Measurements from ENCODE around the gene SFT2D2. TPM values are rescaled to one million over a fixed set of nuclear protein-coding genes. Genes with fewer than 3 reads are reported as not detected.

Gene SFT2D2
- total RNA-seq, 1 experiment from 2014 or later, result 32.1 TPM

- Histone ChIP-seq H3K4ac (ENCODE audit: low read depth, low read length) (no peak overlapping the region), H2BK12ac (ENCODE audit: insufficient read length, low read depth, low read length) (no peak overlapping the region), H2BK20ac (ENCODE audit: low read depth, low read length, poor library complexity, severe bottlenecking) (no peak overlapping the region), H3K4me2 (ENCODE audit: insufficient read depth, insufficient read length, low read length) (no peak overlapping the region), H2AFZ (ENCODE audit: low read length) (no peak overlapping the region), H3K18ac (ENCODE audit: insufficient read length, low read depth, low read length) (no peak overlapping the region), H2BK120ac (ENCODE audit: low read depth, low read length, poor library complexity, severe bottlenecking) (no peak overlapping the region), H4K20me1 (ENCODE audit: control insufficient read depth, insufficient read depth, insufficient read length) (no peaks in the 10 kb centered on the region), H3K27me3 (ENCODE audit: insufficient read depth, low read length) (peaks cover 2% of the 10 kb centered on the region; the same call in 1 of the 2 replicates), H3K23ac (ENCODE audit: insufficient read length, low read depth, low read length) (no peak overlapping the region), H4K91ac (ENCODE audit: insufficient read length, low read depth, low read length) (no peak overlapping the region), H3K56ac (ENCODE audit: insufficient read length, low read depth, low read length) (no peak overlapping the region), H3T11ph (ENCODE audit: low read length) (no peak overlapping the region), H3K9me3 (ENCODE audit: control insufficient read depth, low read depth, low read length) (no peaks in the 10 kb centered on the region), H3K14ac (ENCODE audit: insufficient read depth, low read length) (no peak overlapping the region), H2BK15ac (ENCODE audit: low read depth, low read length) (no peak overlapping the region), H3K9ac (ENCODE audit: extremely low read depth, insufficient read length, low read length) (no peak overlapping the region), H3K4me1 (ENCODE audit: insufficient read depth, low read length) (no peaks in the 10 kb centered on the region), H4K5ac (ENCODE audit: insufficient read length, low read depth, low read length) (no peak overlapping the region), H3K79me2 (ENCODE audit: insufficient read depth, low read length) (no peaks in the 10 kb centered on the region), H3K27ac (ENCODE audit: insufficient read length, low read depth, low read length) (no peak overlapping the region), H3K23me2 (ENCODE audit: insufficient read length, low read depth, low read length, poor library complexity, severe bottlenecking) (peaks cover 8% of the 10 kb centered on the region), H2AK5ac (ENCODE audit: insufficient read length, low read length) (no peak overlapping the region), H4K8ac (replicated peaks; ENCODE audit: insufficient read length, low read depth, low read length) (no peak overlapping the region), H3K79me1 (ENCODE audit: insufficient read depth, low read depth, low read length, poor library complexity, severe bottlenecking) (no peaks in the 10 kb centered on the region), H2BK5ac (ENCODE audit: insufficient read length, low read length) (no peak overlapping the region)
- Mint-ChIP-seq H3K9me3 (peaks cover 5 to 6% of the 10 kb centered on the region in 2 experiments), H3K27me3 (ENCODE audit: low read depth) (peaks cover 16% of the 10 kb centered on the region), H3K4me3 (no peak overlapping the region), H3K4me1 (peaks cover 25 to 33% of the 10 kb centered on the region in 2 experiments), H3K36me3 (ENCODE audit: insufficient read depth in 1 of 3, low read depth in 3 of 3) (peaks cover 4 to 7% (median 4%) of the 10 kb centered on the region in 3 experiments; a peak in 5 of 7 replicates), H3K27ac (no peak overlapping the region)
- DNase-seq, result no peak
- no peak for TF ChIP-seq CTCF (conservative IDR thresholded peaks at IDR 0.05)
Measured at GRCh38 chr1:168223261-168223660, 2.5 kb upstream of the SFT2D2 start.

Measured in H9 (cell line).